ENCODE results near the gene ARCN1. TPM values are rescaled to one million over a fixed set of nuclear protein-coding genes. Genes with fewer than 3 reads are reported as not detected.

ARCN1 gene
- total and polyA plus RNA-seq, 9 of the 15 experiments (the other 6 are each of a cell fraction or from before 2014, with no cell fraction given), result 30.0 to 224 (median 76.4) TPM

- TF ChIP-seq MLX (CRISPR knock-in tag; conservative IDR thresholded peaks at IDR 0.05), result no peak
- TF ChIP-seq RB1 (IDR thresholded peaks at IDR 0.05; ENCODE audit: low read depth), result peak; percentile 89
- TF ChIP-seq CCNT2 (IDR thresholded peaks at IDR 0.05; ENCODE audit: borderline replicate concordance, extremely low read depth, insufficient read length, low read depth, low read length), result peak; percentile 48
- TF ChIP-seq CTBP1 (IDR thresholded peaks at IDR 0.05; ENCODE audit: borderline replicate concordance), result peak; percentile 17; the same call in 1 of the 2 replicates
- TF ChIP-seq PHF8 (IDR thresholded peaks at IDR 0.05; ENCODE audit: borderline replicate concordance, low read length), result peak; percentile 36; the same call in 1 of the 2 replicates
- peak; percentile 47; the same call in 1 of the 2 replicates for TF ChIP-seq ARID1B (IDR thresholded peaks at IDR 0.05)
- TF ChIP-seq ZEB2 (IDR thresholded peaks at IDR 0.05), result 0 out of 2 replicates have a peak, but pooled peaks have one; percentile 59
- TF ChIP-seq RBM25 (IDR thresholded peaks at IDR 0.05; ENCODE audit: low read depth, low read length, severe bottlenecking), result no peak
- TF ChIP-seq JUND (IDR thresholded peaks at IDR 0.05; ENCODE audit: borderline replicate concordance, low read depth, low read length), result 0 out of 2 replicates have a peak, but pooled peaks have one; percentile 34
- no peak; the same call in 2 of the 3 replicates for TF ChIP-seq JUND (tag; IDR thresholded peaks at IDR 0.05; ENCODE audit: borderline replicate concordance, low read depth, low read length)
- TF ChIP-seq NFIC (IDR thresholded peaks at IDR 0.05), result peak; percentile 93
- TF ChIP-seq LCOR (CRISPR knock-in tag; IDR thresholded peaks at IDR 0.05), result 0 out of 2 replicates have a peak, but pooled peaks have one; percentile 18
- 0 out of 2 replicates have a peak, but pooled peaks have one; percentile 20 for TF ChIP-seq BHLHE40 (IDR thresholded peaks at IDR 0.05; ENCODE audit: low read length)
- TF ChIP-seq CXXC5 (CRISPR knock-in tag; IDR thresholded peaks at IDR 0.05), result peak; percentile 78
- TF ChIP-seq LEF1 (IDR thresholded peaks at IDR 0.05), result 0 out of 2 replicates have a peak, but pooled peaks have one; percentile 30
- TF ChIP-seq TFAP4 (CRISPR knock-in tag; IDR thresholded peaks at IDR 0.05; ENCODE audit: borderline replicate concordance), result peak; percentile 84
- TF ChIP-seq VEZF1 (CRISPR knock-in tag; IDR thresholded peaks at IDR 0.05), result peak; percentile 89
- TF ChIP-seq MLLT1 (IDR thresholded peaks at IDR 0.05), result peak; percentile 47 to 67; a peak in 3 of 4 replicates
Measured at GRCh38 chr11:118634431-118635236, 62.4 kb downstream of the ARCN1 start (continued).

Data from K562 (cell line).